ENCODE data around the gene CLEC4G.

Gene CLEC4G

DNA sequence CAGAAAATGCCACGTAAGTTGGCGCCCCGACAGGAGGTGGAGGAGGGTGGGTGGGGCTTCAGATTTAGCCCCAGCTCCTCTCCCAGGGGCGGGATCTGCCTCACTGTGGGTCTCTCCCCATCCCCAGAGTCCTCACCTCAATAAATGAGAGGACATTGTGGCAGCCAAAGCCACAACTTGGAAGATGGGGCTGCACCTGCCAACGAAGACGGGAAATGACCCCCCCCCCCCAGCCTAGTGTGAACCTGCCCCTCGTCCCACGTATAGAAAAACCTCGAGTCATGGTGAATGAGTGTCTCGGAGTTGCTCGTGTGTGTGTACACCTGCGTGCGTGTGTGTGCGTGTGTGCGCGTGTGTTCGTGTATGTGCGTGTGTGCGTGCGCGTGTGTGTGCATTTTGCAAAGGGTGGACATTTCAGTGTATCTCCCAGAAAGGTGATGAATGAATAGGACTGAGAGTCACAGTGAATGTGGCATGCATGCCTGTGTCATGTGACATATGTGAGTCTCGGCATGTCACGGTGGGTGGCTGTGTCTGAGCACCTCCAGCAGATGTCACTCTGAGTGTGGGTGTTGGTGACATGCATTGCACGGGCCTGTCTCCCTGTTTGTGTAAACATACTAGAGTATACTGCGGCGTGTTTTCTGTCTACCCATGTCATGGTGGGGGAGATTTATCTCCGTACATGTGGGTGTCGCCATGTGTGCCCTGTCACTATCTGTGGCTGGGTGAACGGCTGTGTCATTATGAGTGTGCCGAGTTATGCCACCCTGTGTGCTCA is 52.7 kb downstream of the CLEC4G start:
- Histone ChIP-seq H3K4me3 (no peak overlapping the region), H3K27ac (peak overlapping the region in 1 of 21 experiments; percentile 15)

Data from skin epidermis (tissue), 12 donors.